K562 (cell line): ENCODE measurements around the gene CDKN2C. TPM values are rescaled to one million over a fixed set of nuclear protein-coding genes. Genes with fewer than 3 reads are reported as not detected.
A peak's percentile ranks its signal among the peaks of the same experiment; 100 is the strongest.

Source experiments
- ETV1 ChIP-seq: fragments of 450-650 bp; conservative IDR thresholded peaks from 2 replicates; pipeline ENCODE4 v1.6.1; 2016; ENCODE audit warnings: missing genetic modification characterization, control low read depth, low read depth, missing compliant biosample characterization
- FOXM1 ChIP-seq, 2 experiments: fragments of 450-650 bp in 1 of 2; sonication (generic) in 1 of 2; formaldehyde crosslinking in 1 of 2; IDR thresholded peaks; 2 replicates each; pipeline versions ENCODE4 v1.6.1 to v1.9.0; 2017 to 2022; ENCODE audit warnings: low read depth in 2 of 2, mild to moderate bottlenecking in 2 of 2, missing genetic modification reagents in 1 of 2, moderate library complexity in 1 of 2
- GABPA ChIP-seq: fragments of 200-800 bp; sonication (Bioruptor generic); conservative IDR thresholded peaks from 2 replicates; pipeline ENCODE4 v1.6.1; 2016; ENCODE audit warnings: low read depth, missing genetic modification characterization, missing compliant biosample characterization
- GATA2 ChIP-seq: sonication (generic); formaldehyde crosslinking; IDR thresholded peaks from 2 replicates; pipeline ENCODE4 v1.4.0; 2020; ENCODE audit warnings: mild to moderate bottlenecking, missing genetic modification reagents
- KAT7 ChIP-seq: sonication (generic); formaldehyde crosslinking; IDR thresholded peaks from 2 replicates; pipeline ENCODE4 v1.8.0; 2022; ENCODE audit warnings: missing genetic modification reagents, mild to moderate bottlenecking, borderline replicate concordance
- KDM5B ChIP-seq: fragments of 200-600 bp; sonication (generic); IDR thresholded peaks from 2 replicates; pipeline ENCODE4 v1.6.1; 2012; ENCODE audit warnings: low read depth, mild to moderate bottlenecking, moderate library complexity, low read length, control low read depth, inconsistent platforms; ENCODE audit not compliant: insufficient replicate concordance
- MLLT1 ChIP-seq, 2 experiments: fragments of 450-650 bp; IDR thresholded peaks; 2 replicates each; pipeline ENCODE4 v1.6.1; 2016
- RAD51 ChIP-seq: fragments of 450-650 bp; IDR thresholded peaks from 2 replicates; pipeline ENCODE4 v1.7.1; 2016; ENCODE audit warnings: low read depth, mild to moderate bottlenecking, borderline replicate concordance
- RBBP5 ChIP-seq: fragments of 200-600 bp; sonication (generic); IDR thresholded peaks from 2 replicates; pipeline ENCODE4 v1.6.1; 2012; ENCODE audit warnings: borderline replicate concordance, mild to moderate bottlenecking, low read length, control low read depth, inconsistent platforms; ENCODE audit not compliant: insufficient read depth, poor library complexity, severe bottlenecking
- RFX7 ChIP-seq: fragments of 250-450 bp; sonication (Bioruptor Pico); IDR thresholded peaks from 2 replicates; pipeline ENCODE4 v1.5.1; 2021; ENCODE audit warnings: mild to moderate bottlenecking
- SMAD1 ChIP-seq: fragments of 150-350 bp; IDR thresholded peaks from 2 replicates; pipeline ENCODE4 v1.6.1; 2014; ENCODE audit warnings: low read length, low read depth; ENCODE audit not compliant: partially characterized antibody
- SRSF9 ChIP-seq: fragments of 200-400 bp; formaldehyde crosslinking; IDR thresholded peaks from 2 replicates; pipeline ENCODE4 v1.6.1; 2017; ENCODE audit warnings: low read depth, low read length, borderline replicate concordance
- ZNF75A ChIP-seq: fragments of 450-650 bp; formaldehyde crosslinking; IDR thresholded peaks from 2 replicates; pipeline ENCODE4 v1.4.0; 2020; ENCODE audit warnings: mild to moderate bottlenecking
- polyA plus RNA-seq, 8 experiments: library from polyadenylated mRNA; depleted of rRNA in 4 of 8; stranded (reverse) in 5 of 8; unstranded in 3 of 8; fragments of >200 nt; fragmentation: Nextera tagmentation in 2 of 8; fragmentation: Illumina TruSeq in 1 of 8; extraction: Ambion mirVana in 2 of 8; extraction: Trizol in 1 of 8; gene quantifications; 2 replicates each; pipeline versions ENCODE4 v1.2.1 to v1.2.3, GENCODE V29; 2011 to 2014; ENCODE audit warnings: inconsistent platforms in 1 of 8, missing spikeins in 1 of 8
- total RNA-seq, 7 experiments: library from RNA; depleted of rRNA in 6 of 7; stranded (reverse); fragments of >200 nt in 6 of 7; fragmentation: Illumina TruSeq in 2 of 7; extraction: Trizol in 2 of 7; gene quantifications; 2 replicates each; pipeline versions ENCODE4 v1.2.1 to v1.2.3, GENCODE V29; 2011 to 2021; ENCODE audit warnings: low replicate concordance in 1 of 7
- TF ChIP-seq, protein P1 (sequence below): sonication (generic); formaldehyde crosslinking; IDR thresholded peaks from 2 replicates; pipeline ENCODE4 v1.8.0; 2022; ENCODE audit warnings: mild to moderate bottlenecking, missing genetic modification reagents
- TF ChIP-seq, protein P2 (sequence below): fragments of 200-800 bp; sonication (Bioruptor generic); IDR thresholded peaks from 2 replicates; pipeline ENCODE4 v1.6.1; 2016; ENCODE audit warnings: missing genetic modification characterization, missing compliant biosample characterization

The CDKN2C gene
- total and polyA plus RNA-seq, 9 of the 15 experiments (the other 6 are each of a cell fraction or from before 2014, with no cell fraction given), result 11.9 to 74.3 (median 45.9) TPM

GRCh38 chr1:50976890-50977574 is 7.0 kb downstream of the CDKN2C start (continued):
- 0 out of 2 replicates have a peak, but pooled peaks have one; percentile 64 for TF ChIP-seq KAT7
- TF ChIP-seq, protein P1, sequence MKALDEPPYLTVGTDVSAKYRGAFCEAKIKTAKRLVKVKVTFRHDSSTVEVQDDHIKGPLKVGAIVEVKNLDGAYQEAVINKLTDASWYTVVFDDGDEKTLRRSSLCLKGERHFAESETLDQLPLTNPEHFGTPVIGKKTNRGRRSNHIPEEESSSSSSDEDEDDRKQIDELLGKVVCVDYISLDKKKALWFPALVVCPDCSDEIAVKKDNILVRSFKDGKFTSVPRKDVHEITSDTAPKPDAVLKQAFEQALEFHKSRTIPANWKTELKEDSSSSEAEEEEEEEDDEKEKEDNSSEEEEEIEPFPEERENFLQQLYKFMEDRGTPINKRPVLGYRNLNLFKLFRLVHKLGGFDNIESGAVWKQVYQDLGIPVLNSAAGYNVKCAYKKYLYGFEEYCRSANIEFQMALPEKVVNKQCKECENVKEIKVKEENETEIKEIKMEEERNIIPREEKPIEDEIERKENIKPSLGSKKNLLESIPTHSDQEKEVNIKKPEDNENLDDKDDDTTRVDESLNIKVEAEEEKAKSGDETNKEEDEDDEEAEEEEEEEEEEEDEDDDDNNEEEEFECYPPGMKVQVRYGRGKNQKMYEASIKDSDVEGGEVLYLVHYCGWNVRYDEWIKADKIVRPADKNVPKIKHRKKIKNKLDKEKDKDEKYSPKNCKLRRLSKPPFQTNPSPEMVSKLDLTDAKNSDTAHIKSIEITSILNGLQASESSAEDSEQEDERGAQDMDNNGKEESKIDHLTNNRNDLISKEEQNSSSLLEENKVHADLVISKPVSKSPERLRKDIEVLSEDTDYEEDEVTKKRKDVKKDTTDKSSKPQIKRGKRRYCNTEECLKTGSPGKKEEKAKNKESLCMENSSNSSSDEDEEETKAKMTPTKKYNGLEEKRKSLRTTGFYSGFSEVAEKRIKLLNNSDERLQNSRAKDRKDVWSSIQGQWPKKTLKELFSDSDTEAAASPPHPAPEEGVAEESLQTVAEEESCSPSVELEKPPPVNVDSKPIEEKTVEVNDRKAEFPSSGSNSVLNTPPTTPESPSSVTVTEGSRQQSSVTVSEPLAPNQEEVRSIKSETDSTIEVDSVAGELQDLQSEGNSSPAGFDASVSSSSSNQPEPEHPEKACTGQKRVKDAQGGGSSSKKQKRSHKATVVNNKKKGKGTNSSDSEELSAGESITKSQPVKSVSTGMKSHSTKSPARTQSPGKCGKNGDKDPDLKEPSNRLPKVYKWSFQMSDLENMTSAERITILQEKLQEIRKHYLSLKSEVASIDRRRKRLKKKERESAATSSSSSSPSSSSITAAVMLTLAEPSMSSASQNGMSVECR (CRISPR knock-in tag), result 0 out of 2 replicates have a peak, but pooled peaks have one; percentile 5
- TF ChIP-seq ZNF75A, result no peak
- TF ChIP-seq RBBP5, result peak; percentile 28
- no peak for TF ChIP-seq RFX7 (CRISPR knock-in tag)
- peak; percentile 51 for TF ChIP-seq GATA2
- TF ChIP-seq FOXM1 (IDR thresholded peaks at IDR 0.05; ENCODE audit: low read depth), result peak; percentile 76; the same call in 1 of the 2 replicates
- no peak for TF ChIP-seq FOXM1 (CRISPR knock-in tag; IDR thresholded peaks at IDR 0.05; ENCODE audit: low read depth)
- peak in 1 of 2 experiments; percentile 69; a peak in 2 of 4 replicates for TF ChIP-seq MLLT1 (IDR thresholded peaks at IDR 0.05)
- TF ChIP-seq, protein P2, sequence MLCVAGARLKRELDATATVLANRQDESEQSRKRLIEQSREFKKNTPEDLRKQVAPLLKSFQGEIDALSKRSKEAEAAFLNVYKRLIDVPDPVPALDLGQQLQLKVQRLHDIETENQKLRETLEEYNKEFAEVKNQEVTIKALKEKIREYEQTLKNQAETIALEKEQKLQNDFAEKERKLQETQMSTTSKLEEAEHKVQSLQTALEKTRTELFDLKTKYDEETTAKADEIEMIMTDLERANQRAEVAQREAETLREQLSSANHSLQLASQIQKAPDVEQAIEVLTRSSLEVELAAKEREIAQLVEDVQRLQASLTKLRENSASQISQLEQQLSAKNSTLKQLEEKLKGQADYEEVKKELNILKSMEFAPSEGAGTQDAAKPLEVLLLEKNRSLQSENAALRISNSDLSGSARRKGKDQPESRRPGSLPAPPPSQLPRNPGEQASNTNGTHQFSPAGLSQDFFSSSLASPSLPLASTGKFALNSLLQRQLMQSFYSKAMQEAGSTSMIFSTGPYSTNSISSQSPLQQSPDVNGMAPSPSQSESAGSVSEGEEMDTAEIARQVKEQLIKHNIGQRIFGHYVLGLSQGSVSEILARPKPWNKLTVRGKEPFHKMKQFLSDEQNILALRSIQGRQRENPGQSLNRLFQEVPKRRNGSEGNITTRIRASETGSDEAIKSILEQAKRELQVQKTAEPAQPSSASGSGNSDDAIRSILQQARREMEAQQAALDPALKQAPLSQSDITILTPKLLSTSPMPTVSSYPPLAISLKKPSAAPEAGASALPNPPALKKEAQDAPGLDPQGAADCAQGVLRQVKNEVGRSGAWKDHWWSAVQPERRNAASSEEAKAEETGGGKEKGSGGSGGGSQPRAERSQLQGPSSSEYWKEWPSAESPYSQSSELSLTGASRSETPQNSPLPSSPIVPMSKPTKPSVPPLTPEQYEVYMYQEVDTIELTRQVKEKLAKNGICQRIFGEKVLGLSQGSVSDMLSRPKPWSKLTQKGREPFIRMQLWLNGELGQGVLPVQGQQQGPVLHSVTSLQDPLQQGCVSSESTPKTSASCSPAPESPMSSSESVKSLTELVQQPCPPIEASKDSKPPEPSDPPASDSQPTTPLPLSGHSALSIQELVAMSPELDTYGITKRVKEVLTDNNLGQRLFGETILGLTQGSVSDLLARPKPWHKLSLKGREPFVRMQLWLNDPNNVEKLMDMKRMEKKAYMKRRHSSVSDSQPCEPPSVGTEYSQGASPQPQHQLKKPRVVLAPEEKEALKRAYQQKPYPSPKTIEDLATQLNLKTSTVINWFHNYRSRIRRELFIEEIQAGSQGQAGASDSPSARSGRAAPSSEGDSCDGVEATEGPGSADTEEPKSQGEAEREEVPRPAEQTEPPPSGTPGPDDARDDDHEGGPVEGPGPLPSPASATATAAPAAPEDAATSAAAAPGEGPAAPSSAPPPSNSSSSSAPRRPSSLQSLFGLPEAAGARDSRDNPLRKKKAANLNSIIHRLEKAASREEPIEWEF (CRISPR knock-in tag), result peak; percentile 59; the same call in 1 of the 2 replicates
- TF ChIP-seq SRSF9, result no peak
- peak; percentile 13 for TF ChIP-seq SMAD1
- peak; percentile 25 for TF ChIP-seq KDM5B
- TF ChIP-seq RAD51, result peak; percentile 22; the same call in 1 of the 2 replicates
- no peak for TF ChIP-seq GABPA (tag)
- TF ChIP-seq ETV1 (tag), result peak; percentile 56; the same call in 1 of the 2 replicates
